Measurements from ENCODE around the gene ULBP2.
"Not testable (repeated sequence)": the region's sequence is repeated elsewhere in the genome, so short reads cannot be mapped to it uniquely, and the experiment has no call there.

The ULBP2 gene

GRCh38 chr6:149969635-149970034 lies 27.8 kb downstream of the ULBP2 start:
- no peaks in the 10 kb centered on the region for H3K9me3 ChIP-seq
- H3K36me3 ChIP-seq: no peaks in the 10 kb centered on the region
- no peak overlapping the region for H3K4me3 ChIP-seq (ENCODE audit: low read depth in 1 of 2, low read length in 1 of 2)
- no peak overlapping the region for H3K27ac ChIP-seq
- TF ChIP-seq CTCF (IDR thresholded peaks at IDR 0.05): no peak
- peaks cover 2 to 7% of the 10 kb centered on the region in 2 experiments for H3K4me1 ChIP-seq (ENCODE audit: control insufficient read depth in 1 of 2, insufficient read depth in 1 of 2, low read depth in 1 of 2, low read length in 1 of 2)
- peaks cover 100% of the 10 kb centered on the region for H3K27me3 ChIP-seq

GRCh38 chr6:149974394-149974793 lies 32.6 kb downstream of the ULBP2 start:
- not testable (repeated sequence) for H3K36me3 ChIP-seq; H3K4me1 ChIP-seq (ENCODE audit: control insufficient read depth in 1 of 2, insufficient read depth in 1 of 2, low read depth in 1 of 2, low read length in 1 of 2); H3K4me3 ChIP-seq (ENCODE audit: low read depth in 1 of 2, low read length in 1 of 2); H3K27ac ChIP-seq; H3K9me3 ChIP-seq
- H3K27me3 ChIP-seq: peaks cover 98% of the 10 kb centered on the region

- H3K9me3 ChIP-seq: no peaks in the 10 kb centered on the region
- no peak overlapping the region for H3K27ac ChIP-seq
- H3K27me3 ChIP-seq: peaks cover 98% of the 10 kb centered on the region
- no peaks in the 10 kb centered on the region for H3K4me1 ChIP-seq (ENCODE audit: control insufficient read depth in 1 of 2, insufficient read depth in 1 of 2, low read depth in 1 of 2, low read length in 1 of 2)
- H3K4me3 ChIP-seq (ENCODE audit: low read depth in 1 of 2, low read length in 1 of 2): no peak overlapping the region
- TF ChIP-seq CTCF (IDR thresholded peaks at IDR 0.05): no peak
- H3K36me3 ChIP-seq: no peaks in the 10 kb centered on the region
These were observed 33.0 kb downstream of the ULBP2 start for GRCh38 chr6:149974825-149975224.

- H3K36me3 ChIP-seq: no peaks in the 10 kb centered on the region
- no peaks in the 10 kb centered on the region for H3K9me3 ChIP-seq
- H3K27ac ChIP-seq: no peak overlapping the region
- H3K4me3 ChIP-seq (ENCODE audit: low read depth in 1 of 2, low read length in 1 of 2): no peak overlapping the region
- TF ChIP-seq CTCF (IDR thresholded peaks at IDR 0.05): no peak
- peaks cover 97% of the 10 kb centered on the region for H3K27me3 ChIP-seq
- H3K4me1 ChIP-seq (ENCODE audit: control insufficient read depth in 1 of 2, insufficient read depth in 1 of 2, low read depth in 1 of 2, low read length in 1 of 2): no peaks in the 10 kb centered on the region
These were observed 33.6 kb downstream of the ULBP2 start for GRCh38 chr6:149975400-149975799.

GRCh38 chr6:149977221-149977620 lies 35.4 kb downstream of the ULBP2 start:
- no peaks in the 10 kb centered on the region for H3K4me1 ChIP-seq (ENCODE audit: control insufficient read depth in 1 of 2, insufficient read depth in 1 of 2, low read depth in 1 of 2, low read length in 1 of 2)
- no peak overlapping the region for H3K4me3 ChIP-seq (ENCODE audit: low read depth in 1 of 2, low read length in 1 of 2)
- H3K27me3 ChIP-seq: peaks cover 96% of the 10 kb centered on the region
- no peak for TF ChIP-seq CTCF (IDR thresholded peaks at IDR 0.05)
- H3K27ac ChIP-seq: no peak overlapping the region
- H3K9me3 ChIP-seq: no peaks in the 10 kb centered on the region
- no peaks in the 10 kb centered on the region for H3K36me3 ChIP-seq

- H3K27me3 ChIP-seq: peaks cover 96% of the 10 kb centered on the region
- no peak for TF ChIP-seq CTCF (IDR thresholded peaks at IDR 0.05)
- H3K27ac ChIP-seq: no peak overlapping the region
- no peaks in the 10 kb centered on the region for H3K9me3 ChIP-seq
- H3K4me1 ChIP-seq (ENCODE audit: control insufficient read depth in 1 of 2, insufficient read depth in 1 of 2, low read depth in 1 of 2, low read length in 1 of 2): no peaks in the 10 kb centered on the region
- H3K36me3 ChIP-seq: no peaks in the 10 kb centered on the region
- no peak overlapping the region for H3K4me3 ChIP-seq (ENCODE audit: low read depth in 1 of 2, low read length in 1 of 2)
These were observed 36.8 kb downstream of the ULBP2 start for GRCh38 chr6:149978610-149979009.

All from neutrophil (primary cell).